HEK293 (cell line): ENCODE data around the gene TMEM150B.

Source experiments
- CTCF ChIA-PET: fragments of 350-600 bp; formaldehyde crosslinking; extraction: SDS; loops from one replicate; lab custom pipeline; 2021; ENCODE audit warnings: antibody characterized with exemption; lab: Yijun Ruan, JAX
- POLR2A ChIA-PET: fragments of 300-600 bp; formaldehyde crosslinking; extraction: SDS; loops from one replicate; lab custom pipeline; 2020; ENCODE audit warnings: antibody characterized with exemption, inconsistent platforms; lab: Yijun Ruan, JAX
- H3K27ac ChIP-seq: fragments of 200-500 bp; sonication (Bioruptor generic); 2 replicates; pipeline ENCODE4 v1.5.1; 2014; ENCODE audit warnings: low read depth, low read length, control low read depth, inconsistent platforms; ENCODE audit errors: extremely low read depth
- H3K36me3 ChIP-seq, 2 experiments: fragments of 200-500 bp in 1 of 2; sonication (Bioruptor generic) in 1 of 2; 1 replicate in 1 of 2; 2 replicates in 1 of 2; pipeline ENCODE4 v1.5.1; 2014 to 2017; ENCODE audit warnings: inconsistent platforms in 2 of 2, low read length in 2 of 2; ENCODE audit not compliant: control insufficient read depth in 2 of 2, insufficient read depth in 1 of 2
- H3K4me1 ChIP-seq: fragments of 200-500 bp; sonication (Bioruptor generic); 2 replicates; pipeline ENCODE4 v1.5.1; 2014; ENCODE audit warnings: mild to moderate bottlenecking, low read length, inconsistent platforms; ENCODE audit not compliant: control insufficient read depth, insufficient read depth
- H3K4me3 ChIP-seq: 2 replicates; pipeline ENCODE4 v1.5.1; 2011; ENCODE audit warnings: low read depth, mild to moderate bottlenecking, control low read depth, low read length, moderate library complexity
- H3K9me3 ChIP-seq: fragments of 200-500 bp; sonication (Bioruptor generic); 2 replicates; pipeline ENCODE4 v1.5.1; 2014; ENCODE audit warnings: low read depth, low read length, inconsistent platforms; ENCODE audit not compliant: control insufficient read depth, insufficient read depth
- GLIS1 ChIP-seq: fragments of 450-650 bp; formaldehyde crosslinking; IDR thresholded peaks from 2 replicates; pipeline ENCODE4 v1.5.1; 2016; ENCODE audit warnings: missing biosample characterization, missing genetic modification characterization
- GLIS2 ChIP-seq: fragments of 450-650 bp; formaldehyde crosslinking; IDR thresholded peaks from 2 replicates; pipeline ENCODE4 v1.5.1; 2016; ENCODE audit warnings: missing biosample characterization, missing genetic modification characterization
- SALL2 ChIP-seq: fragments of 450-650 bp; formaldehyde crosslinking; IDR thresholded peaks from 2 replicates; pipeline ENCODE4 v1.5.0; 2017; ENCODE audit warnings: missing biosample characterization, mild to moderate bottlenecking, missing genetic modification characterization, borderline replicate concordance
- ZBTB7A ChIP-seq: fragments of 450-650 bp; formaldehyde crosslinking; IDR thresholded peaks from 2 replicates; pipeline ENCODE4 v1.5.1; 2016; ENCODE audit warnings: low read depth, missing biosample characterization, missing genetic modification characterization
- ZFP37 ChIP-seq: fragments of 450-650 bp; formaldehyde crosslinking; IDR thresholded peaks from 2 replicates; pipeline ENCODE4 v1.5.1; 2016; ENCODE audit warnings: missing biosample characterization, missing genetic modification characterization
- ZNF121 ChIP-seq: fragments of 450-650 bp; formaldehyde crosslinking; IDR thresholded peaks from 2 replicates; pipeline ENCODE4 v1.5.1; 2016; ENCODE audit warnings: missing biosample characterization, missing genetic modification characterization
- ZNF19 ChIP-seq: fragments of 450-650 bp; formaldehyde crosslinking; IDR thresholded peaks from 2 replicates; pipeline ENCODE4; 2016; ENCODE audit warnings: missing biosample characterization, missing genetic modification characterization, low read depth
- ZNF202 ChIP-seq: fragments of 450-650 bp; formaldehyde crosslinking; IDR thresholded peaks from 2 replicates; pipeline ENCODE4 v1.5.1; 2016; ENCODE audit warnings: missing biosample characterization, missing genetic modification characterization, borderline replicate concordance
- ZNF747 ChIP-seq: fragments of 450-650 bp; formaldehyde crosslinking; IDR thresholded peaks from 2 replicates; pipeline ENCODE4 v1.5.1; 2016; ENCODE audit warnings: missing biosample characterization, missing genetic modification characterization
- ZNF791 ChIP-seq: fragments of 450-650 bp; formaldehyde crosslinking; IDR thresholded peaks from 2 replicates; pipeline ENCODE4 v1.5.1; 2016; ENCODE audit warnings: missing biosample characterization, missing genetic modification characterization
- TF ChIP-seq, protein P1 (sequence below): sonication (generic); formaldehyde crosslinking; IDR thresholded peaks from 2 replicates; pipeline ENCODE4 v1.8.1; 2022; ENCODE audit warnings: mild to moderate bottlenecking, moderate library complexity, missing genetic modification reagents
- TF ChIP-seq, protein P2 (sequence below): fragments of 450-650 bp; formaldehyde crosslinking; IDR thresholded peaks from 2 replicates; pipeline ENCODE4; 2016; ENCODE audit warnings: missing biosample characterization, missing genetic modification characterization

The TMEM150B gene

GRCh38 chr19:55279770-55280643, 45.1 kb downstream of the TMEM150B start, which contains the start of gene HSPBP1 (continued):
- no peak for TF ChIP-seq ZNF19
- TF ChIP-seq, all 188 proteins: peak for 51

DNA sequence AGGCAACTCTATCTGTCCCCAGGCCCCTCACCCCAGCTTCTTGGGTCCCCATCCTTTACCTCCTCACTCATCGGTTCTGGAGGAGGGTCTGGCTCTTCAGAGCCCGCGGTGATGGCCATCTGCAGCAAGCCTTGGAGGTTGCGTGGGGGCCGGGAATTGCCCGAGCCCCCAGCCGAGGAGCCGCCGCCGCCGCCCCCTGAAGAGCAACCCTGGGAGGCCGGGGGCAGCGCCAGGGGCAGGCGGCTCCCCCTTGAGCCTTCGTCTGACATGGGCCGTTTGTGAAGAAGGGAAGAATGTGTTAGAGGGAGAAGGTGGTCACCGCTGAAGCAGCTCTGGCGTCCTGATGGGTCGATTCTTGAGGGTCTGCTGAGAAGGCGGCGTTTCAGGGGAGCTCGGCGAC, 45.8 kb downstream of the TMEM150B start:
- peak overlapping the region; percentile 97 for H3K4me3 ChIP-seq
- ChIA-PET CTCF (interaction anchor here (0.5 to 1.2 kb wide), 4 partner anchors 15 to 354 kb away, joined by 3 to 5 read pairs (median 4); no protein-coding TSS in a partner anchor), POLR2A (interaction anchor here (0.8 to 2.9 kb wide), 11 partner anchors 10 to 398 kb away, joined by 3 to 79 read pairs (median 6); partner anchors contain the start of genes ISOC2, KMT5C, PPP6R1 and UBE2S)
- TF ChIP-seq, protein P1, sequence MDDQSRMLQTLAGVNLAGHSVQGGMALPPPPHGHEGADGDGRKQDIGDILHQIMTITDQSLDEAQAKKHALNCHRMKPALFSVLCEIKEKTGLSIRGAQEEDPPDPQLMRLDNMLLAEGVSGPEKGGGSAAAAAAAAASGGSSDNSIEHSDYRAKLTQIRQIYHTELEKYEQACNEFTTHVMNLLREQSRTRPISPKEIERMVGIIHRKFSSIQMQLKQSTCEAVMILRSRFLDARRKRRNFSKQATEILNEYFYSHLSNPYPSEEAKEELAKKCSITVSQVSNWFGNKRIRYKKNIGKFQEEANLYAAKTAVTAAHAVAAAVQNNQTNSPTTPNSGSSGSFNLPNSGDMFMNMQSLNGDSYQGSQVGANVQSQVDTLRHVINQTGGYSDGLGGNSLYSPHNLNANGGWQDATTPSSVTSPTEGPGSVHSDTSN (CRISPR knock-in tag): peak; percentile 45; the same call in 1 of the 2 replicates
- TF ChIP-seq GLIS1 (tag by site-specific recombination) (peak; percentile 87), ZBTB7A (tag by site-specific recombination) (no peak), GLIS2 (tag by site-specific recombination) (peak; percentile 60)
- peak overlapping the region; percentile 54; the same call in 1 of the 2 replicates for H3K27ac ChIP-seq
- no peaks in the 10 kb centered on the region for H3K9me3 ChIP-seq
- peaks cover 12% of the 10 kb centered on the region for H3K4me1 ChIP-seq
- H3K36me3 ChIP-seq: peaks cover 4 to 29% of the 10 kb centered on the region in 2 experiments; a peak in 2 of 3 replicates

- H3K27ac ChIP-seq: no peak overlapping the region
- no peaks in the 10 kb centered on the region for H3K9me3 ChIP-seq
- ChIA-PET CTCF (interaction anchor here (0.6 to 1.5 kb wide), 4 partner anchors 9 to 209 kb away, joined by 3 to 5 read pairs (median 4); no protein-coding TSS in a partner anchor), POLR2A (interaction anchor here (0.9 to 3.2 kb wide), 5 partner anchors 16 to 129 kb away, joined by 3 to 79 read pairs (median 15); partner anchors contain the start of genes KMT5C, PPP6R1 and UBE2S)
- peaks cover 4 to 36% of the 10 kb centered on the region in 2 experiments; a peak in 2 of 3 replicates for H3K36me3 ChIP-seq
- peaks cover 12% of the 10 kb centered on the region for H3K4me1 ChIP-seq
- H3K4me3 ChIP-seq: no peak overlapping the region; the same call in 1 of the 2 replicates
- TF ChIP-seq ZNF121 (tag by site-specific recombination) (0 out of 2 replicates have a peak, but pooled peaks have one; percentile 34), ZNF791 (no peak), ZNF202 (no peak), ZFP37 (tag by site-specific recombination) (no peak)
- TF ChIP-seq, all 188 proteins: peak for 1
Measured at GRCh38 chr19:55278391-55279135, 46.6 kb downstream of the TMEM150B start.

GRCh38 chr19:55277494-55277893, 47.6 kb downstream of the TMEM150B start:
- H3K36me3 ChIP-seq: peaks cover 4 to 44% of the 10 kb centered on the region in 2 experiments; a peak in 2 of 3 replicates
- TF ChIP-seq SALL2 (tag by site-specific recombination): no peak
- TF ChIP-seq GLIS2 (tag by site-specific recombination): no peak
- TF ChIP-seq, protein P2, sequence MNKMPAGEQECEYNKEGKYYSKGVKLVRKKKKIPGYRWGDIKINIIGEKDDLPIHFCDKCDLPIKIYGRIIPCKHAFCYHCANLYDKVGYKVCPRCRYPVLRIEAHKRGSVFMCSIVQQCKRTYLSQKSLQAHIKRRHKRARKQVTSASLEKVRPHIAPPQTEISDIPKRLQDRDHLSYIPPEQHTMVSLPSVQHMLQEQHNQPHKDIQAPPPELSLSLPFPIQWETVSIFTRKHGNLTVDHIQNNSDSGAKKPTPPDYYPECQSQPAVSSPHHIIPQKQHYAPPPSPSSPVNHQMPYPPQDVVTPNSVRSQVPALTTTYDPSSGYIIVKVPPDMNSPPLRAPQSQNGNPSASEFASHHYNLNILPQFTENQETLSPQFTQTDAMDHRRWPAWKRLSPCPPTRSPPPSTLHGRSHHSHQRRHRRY (tag by site-specific recombination): no peak
- TF ChIP-seq ZNF747 (tag by site-specific recombination): no peak
- no peak overlapping the region for H3K27ac ChIP-seq
- no peak overlapping the region for H3K4me3 ChIP-seq
- CTCF ChIA-PET: interaction anchor here (0.6 to 1.5 kb wide), 3 partner anchors 8 to 24 kb away, joined by 3 to 5 read pairs (median 3); no protein-coding TSS in a partner anchor
- H3K4me1 ChIP-seq: peaks cover 12% of the 10 kb centered on the region
- POLR2A ChIA-PET: interaction anchor here (1.0 to 3.2 kb wide), 2 partner anchors 18 to 130 kb away, joined by 3 to 16 read pairs; partner anchors contain the start of genes PPP6R1 and UBE2S
- H3K9me3 ChIP-seq: no peaks in the 10 kb centered on the region
